ENCODE measurements around the gene C6orf89. TPM values are rescaled to one million over a fixed set of nuclear protein-coding genes. Genes with fewer than 3 reads are reported as not detected.
A peak's percentile ranks its signal among the peaks of the same experiment; 100 is the strongest.

Gene C6orf89
- total RNA-seq, 1 experiment from 2014 or later = 13.2 TPM

- POLR2A ChIA-PET = no interaction called here
- Mint-ChIP-seq H3K27ac (peak overlapping the region; percentile 50; the same call in 1 of the 2 replicates), H3K27me3 (ENCODE audit: low read depth) (peaks cover 3% of the 10 kb centered on the region; the same call in 1 of the 2 replicates), H3K4me3 (no peak overlapping the region), H3K36me3 (no peaks in the 10 kb centered on the region), H3K9me3 (no peaks in the 10 kb centered on the region), H3K4me1 (peaks cover 24% of the 10 kb centered on the region)
- CTCF ChIA-PET = interaction anchor here (2.3 kb wide), 1 partner anchor 72 kb away, joined by 6 read pairs; no protein-coding TSS in a partner anchor
- ATAC-seq = no peak
- TF ChIP-seq SP1 (CRISPR knock-in tag; conservative IDR thresholded peaks at IDR 0.05) (no peak), ZBTB21 (CRISPR knock-in tag; IDR thresholded peaks at IDR 0.05; ENCODE audit: borderline replicate concordance) (no peak), ZBTB43 (CRISPR knock-in tag; IDR thresholded peaks at IDR 0.05) (no peak), AR (CRISPR knock-in tag; IDR thresholded peaks at IDR 0.05) (no peak), USF2 (CRISPR knock-in tag; IDR thresholded peaks at IDR 0.05) (no peak), MAX (CRISPR knock-in tag; IDR thresholded peaks at IDR 0.05) (no peak), MYBL2 (CRISPR knock-in tag; IDR thresholded peaks at IDR 0.05) (no peak), CBFB (CRISPR knock-in tag; IDR thresholded peaks at IDR 0.05; ENCODE audit: low read depth) (no peak), CREM (CRISPR knock-in tag; IDR thresholded peaks at IDR 0.05) (no peak), ARID4B (CRISPR knock-in tag; IDR thresholded peaks at IDR 0.05; ENCODE audit: borderline replicate concordance) (no peak)
- DNase-seq (ENCODE audit: low spot score) = no peak
Observed at GRCh38 chr6:36946526-36946925, 60.8 kb downstream of the C6orf89 start.

GRCh38 chr6:36947570-36948351, 62.0 kb downstream of the C6orf89 start:
- no peaks in the 10 kb centered on the region for H3K36me3 Mint-ChIP-seq
- TF ChIP-seq IRF1 (CRISPR knock-in tag; IDR thresholded peaks at IDR 0.05) (no peak), NFYB (CRISPR knock-in tag; conservative IDR thresholded peaks at IDR 0.05; ENCODE audit: low read depth) (no peak), ERG (CRISPR knock-in tag; IDR thresholded peaks at IDR 0.05) (no peak), ZNF532 (CRISPR knock-in tag; IDR thresholded peaks at IDR 0.05; ENCODE audit: borderline replicate concordance) (no peak)

More at GRCh38 chr6:36947570-36948351, 62.0 kb downstream of the C6orf89 start:
- Mint-ChIP-seq H3K27ac (no peak overlapping the region), H3K4me1 (peaks cover 24% of the 10 kb centered on the region), H3K4me3 (no peak overlapping the region), H3K27me3 (ENCODE audit: low read depth) (peaks cover 3% of the 10 kb centered on the region; the same call in 1 of the 2 replicates), H3K9me3 (no peaks in the 10 kb centered on the region)
- no peak for ATAC-seq
- ChIA-PET POLR2A (no interaction called here), CTCF (interaction anchor here (1.0 to 2.3 kb wide), 2 partner anchors 62 to 71 kb away, joined by 4 to 6 read pairs; partner anchors contain the start of gene C6orf89)
- DNase-seq (ENCODE audit: low spot score) = peak; percentile 4

Measured in WTC11 (cell line).